Measurements from ENCODE around the gene C21orf58. TPM values are rescaled to one million over a fixed set of nuclear protein-coding genes. Genes with fewer than 3 reads are reported as not detected.

C21orf58 gene
- total RNA-seq, 2 experiments from 2014 or later = 112 to 141 TPM

- ChIA-PET CTCF (ENCODE audit: unreplicated experiment) (no interaction called here), POLR2A (no interaction called here)
- Histone ChIP-seq H3K4me3 (ENCODE audit: low read depth, low read length, poor library complexity, severe bottlenecking) (no peak overlapping the region), H3K36me3 (ENCODE audit: insufficient read depth, low read length) (peaks cover 86% of the 10 kb centered on the region), H3K9me2 (ENCODE audit: insufficient read depth, low read length) (no peaks in the 10 kb centered on the region), H3K79me2 (ENCODE audit: insufficient read depth, low read depth, low read length) (no peaks in the 10 kb centered on the region), H3K4me1 (ENCODE audit: insufficient read depth, low read length, poor library complexity, severe bottlenecking) (no peaks in the 10 kb centered on the region), H3K4me2 (ENCODE audit: low read length) (no peak overlapping the region), H2AFZ (ENCODE audit: low read length) (no peak overlapping the region), H3K9me3 (ENCODE audit: low read length) (no peaks in the 10 kb centered on the region), H4K20me1 (ENCODE audit: insufficient read depth, low read length) (no peaks in the 10 kb centered on the region), H3K27ac (ENCODE audit: low read depth, low read length, poor library complexity, severe bottlenecking) (no peak overlapping the region)
- no peak for DNase-seq (ENCODE audit: low spot score)
- no TSS peak for BruUV-seq (replicated peaks)
- intact Hi-C loops (cut with micrococcal nuclease; ENCODE audit: unreplicated experiment) = no loop called here
- TF ChIP-seq EZH2phosphoT487 (IDR thresholded peaks at IDR 0.05; ENCODE audit: borderline replicate concordance, low read depth, low read length) (no peak), CTCF (conservative IDR thresholded peaks at IDR 0.05; ENCODE audit: low read length) (no peak)
Observed at GRCh38 chr21:46308431-46308830, 15.2 kb downstream of the C21orf58 start.

- DNase-seq (ENCODE audit: low spot score) = no peak
- ChIA-PET CTCF (ENCODE audit: unreplicated experiment) (no interaction called here), POLR2A (no interaction called here)
- Histone ChIP-seq H3K9me3 (ENCODE audit: low read length) (no peaks in the 10 kb centered on the region), H3K4me3 (ENCODE audit: low read depth, low read length, poor library complexity, severe bottlenecking) (no peak overlapping the region), H4K20me1 (ENCODE audit: insufficient read depth, low read length) (no peaks in the 10 kb centered on the region), H3K9me2 (ENCODE audit: insufficient read depth, low read length) (no peaks in the 10 kb centered on the region), H3K36me3 (ENCODE audit: insufficient read depth, low read length) (peaks cover 84% of the 10 kb centered on the region), H3K79me2 (ENCODE audit: insufficient read depth, low read depth, low read length) (no peaks in the 10 kb centered on the region), H3K4me1 (ENCODE audit: insufficient read depth, low read length, poor library complexity, severe bottlenecking) (no peaks in the 10 kb centered on the region), H3K4me2 (ENCODE audit: low read length) (no peak overlapping the region), H3K27ac (ENCODE audit: low read depth, low read length, poor library complexity, severe bottlenecking) (no peak overlapping the region), H2AFZ (ENCODE audit: low read length) (no peak overlapping the region)
- no peak for TF ChIP-seq EZH2phosphoT487 (IDR thresholded peaks at IDR 0.05; ENCODE audit: borderline replicate concordance, low read depth, low read length)
- TF ChIP-seq CTCF (conservative IDR thresholded peaks at IDR 0.05; ENCODE audit: low read length) = no peak
- intact Hi-C loops (cut with micrococcal nuclease; ENCODE audit: unreplicated experiment) = no loop called here
- no TSS peak for BruUV-seq (replicated peaks)
Observed at GRCh38 chr21:46307625-46308024, 16.0 kb downstream of the C21orf58 start.

- no peak for TF ChIP-seq EZH2phosphoT487 (IDR thresholded peaks at IDR 0.05; ENCODE audit: borderline replicate concordance, low read depth, low read length)
- Histone ChIP-seq H3K9me3 (ENCODE audit: low read length) (no peaks in the 10 kb centered on the region), H3K79me2 (ENCODE audit: insufficient read depth, low read depth, low read length) (no peaks in the 10 kb centered on the region), H3K4me3 (ENCODE audit: low read depth, low read length, poor library complexity, severe bottlenecking) (no peak overlapping the region), H3K36me3 (ENCODE audit: insufficient read depth, low read length) (peaks cover 89% of the 10 kb centered on the region), H3K9me2 (ENCODE audit: insufficient read depth, low read length) (no peaks in the 10 kb centered on the region), H3K4me2 (ENCODE audit: low read length) (no peak overlapping the region), H3K4me1 (ENCODE audit: insufficient read depth, low read length, poor library complexity, severe bottlenecking) (no peaks in the 10 kb centered on the region), H4K20me1 (ENCODE audit: insufficient read depth, low read length) (no peaks in the 10 kb centered on the region), H2AFZ (ENCODE audit: low read length) (no peak overlapping the region), H3K27ac (ENCODE audit: low read depth, low read length, poor library complexity, severe bottlenecking) (no peak overlapping the region)
- intact Hi-C loops (cut with micrococcal nuclease; ENCODE audit: unreplicated experiment) = no loop called here
- BruUV-seq (replicated peaks) = no TSS peak
- no peak for DNase-seq (ENCODE audit: low spot score)
- POLR2A ChIA-PET = interaction anchor here (0.7 kb wide), 1 partner anchor 27 kb away, joined by 4 read pairs; no protein-coding TSS in a partner anchor
- CTCF ChIA-PET (ENCODE audit: unreplicated experiment) = no interaction called here
Observed at GRCh38 chr21:46304955-46305354, 18.7 kb downstream of the C21orf58 start.

All from OCI-LY7 (cell line).